ENCODE measurements around the gene POLH. TPM values are rescaled to one million over a fixed set of nuclear protein-coding genes. Genes with fewer than 3 reads are reported as not detected.
A peak's percentile ranks its signal among the peaks of the same experiment; 100 is the strongest.
"Not testable (repeated sequence)": the region's sequence is repeated elsewhere in the genome, so short reads cannot be mapped to it uniquely, and the experiment has no call there.

POLH gene
- 26.4 and 28.0 TPM in 2 replicates for total RNA-seq

GRCh38 chr6:43575772-43576551 is at the start of gene POLH, which contains the start of gene XPO5:
Gene POLH, plus strand, starts transcription at chr6:43576185. Its CDS starts 6,135 bp downstream, at chr6:43582320.
Gene XPO5, minus strand, starts transcription at chr6:43576038. Its CDS starts 174 bp downstream, at chr6:43575864.
- H3K36me3 ChIP-seq (ENCODE audit: insufficient read depth, low read length), result peaks cover 25% of the 10 kb centered on the region
- no peaks in the 10 kb centered on the region for H3K27me3 ChIP-seq (ENCODE audit: insufficient read depth, low read length)
- peaks cover 18% of the 10 kb centered on the region for H3K4me1 ChIP-seq (ENCODE audit: insufficient read depth, low read length)
- peak within 1 kb of the TSS; percentile 98 for H3K4me3 ChIP-seq (ENCODE audit: insufficient read depth, low read length)
- peaks cover 13% of the 10 kb centered on the region for H4K20me1 ChIP-seq (ENCODE audit: insufficient read depth, low read length)
- no peaks in the 10 kb centered on the region for H3K9me3 ChIP-seq (ENCODE audit: low read depth, low read length)
- H3K27ac ChIP-seq (ENCODE audit: low read depth, low read length), result peak within 1 kb of the TSS; percentile 71
- H2AFZ ChIP-seq (ENCODE audit: low read length), result peak within 1 kb of the TSS; percentile 97
- TF ChIP-seq CTCF (IDR thresholded peaks at IDR 0.05; ENCODE audit: extremely low read depth, low read depth, low read length), result no peak
- H3K79me2 ChIP-seq (ENCODE audit: insufficient read depth, low read length), result peaks cover 82% of the 10 kb centered on the region
- H3K4me2 ChIP-seq (ENCODE audit: insufficient read depth, low read length), result peak within 1 kb of the TSS; percentile 93
- DNase-seq (ENCODE audit: insufficient read length, low spot score, missing footprints), result peak; percentile 99

DNA sequence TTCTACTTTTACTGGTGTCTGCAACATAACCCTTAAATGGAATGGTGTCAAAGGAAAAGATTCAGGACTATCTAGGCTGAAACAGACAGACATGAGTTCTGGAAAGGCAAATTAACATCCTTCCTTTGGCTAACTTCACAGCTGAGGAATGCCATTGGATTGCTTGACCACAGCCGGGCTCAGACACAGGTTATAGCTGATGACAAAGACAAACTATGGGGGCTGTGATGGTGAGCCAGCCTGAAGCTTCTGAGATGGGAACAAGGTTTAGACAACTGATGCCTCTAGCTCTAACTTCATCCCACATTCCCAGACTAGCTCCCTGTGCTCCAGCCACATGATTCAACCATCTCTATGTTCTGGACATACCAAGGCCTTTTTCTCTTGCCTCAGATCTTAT is 43.8 kb upstream of the POLH start:
- DNase-seq (ENCODE audit: insufficient read length, low spot score, missing footprints), result no peak
- Histone ChIP-seq H3K9me3 (ENCODE audit: low read depth, low read length) (no peaks in the 10 kb centered on the region), H3K4me3 (ENCODE audit: insufficient read depth, low read length) (no peak overlapping the region), H4K20me1 (ENCODE audit: insufficient read depth, low read length) (no peaks in the 10 kb centered on the region), H3K4me2 (ENCODE audit: insufficient read depth, low read length) (no peak overlapping the region), H3K79me2 (ENCODE audit: insufficient read depth, low read length) (no peaks in the 10 kb centered on the region), H3K4me1 (ENCODE audit: insufficient read depth, low read length) (peaks cover 3% of the 10 kb centered on the region), H3K27ac (ENCODE audit: low read depth, low read length) (peak overlapping the region; percentile 52), H3K27me3 (ENCODE audit: insufficient read depth, low read length) (no peaks in the 10 kb centered on the region), H3K36me3 (ENCODE audit: insufficient read depth, low read length) (peaks cover 53% of the 10 kb centered on the region), H2AFZ (ENCODE audit: low read length) (no peak overlapping the region)
- TF ChIP-seq CTCF (IDR thresholded peaks at IDR 0.05; ENCODE audit: extremely low read depth, low read depth, low read length), result no peak

- H3K4me2 ChIP-seq (ENCODE audit: insufficient read depth, low read length); DNase-seq (ENCODE audit: insufficient read length, low spot score, missing footprints); H3K27me3 ChIP-seq (ENCODE audit: insufficient read depth, low read length); H3K4me3 ChIP-seq (ENCODE audit: insufficient read depth, low read length); H3K79me2 ChIP-seq (ENCODE audit: insufficient read depth, low read length); H4K20me1 ChIP-seq (ENCODE audit: insufficient read depth, low read length); H2AFZ ChIP-seq (ENCODE audit: low read length); H3K4me1 ChIP-seq (ENCODE audit: insufficient read depth, low read length); H3K27ac ChIP-seq (ENCODE audit: low read depth, low read length); H3K9me3 ChIP-seq (ENCODE audit: low read depth, low read length): not testable (repeated sequence)
- H3K36me3 ChIP-seq (ENCODE audit: insufficient read depth, low read length), result peaks cover 53% of the 10 kb centered on the region
These were observed 37.0 kb upstream of the POLH start for GRCh38 chr6:43538986-43539385.

- DNase-seq (ENCODE audit: insufficient read length, low spot score, missing footprints); H2AFZ ChIP-seq (ENCODE audit: low read length); H3K4me1 ChIP-seq (ENCODE audit: insufficient read depth, low read length); H3K9me3 ChIP-seq (ENCODE audit: low read depth, low read length); H3K27me3 ChIP-seq (ENCODE audit: insufficient read depth, low read length); H3K27ac ChIP-seq (ENCODE audit: low read depth, low read length); H3K4me3 ChIP-seq (ENCODE audit: insufficient read depth, low read length); H3K4me2 ChIP-seq (ENCODE audit: insufficient read depth, low read length); H4K20me1 ChIP-seq (ENCODE audit: insufficient read depth, low read length); H3K79me2 ChIP-seq (ENCODE audit: insufficient read depth, low read length): not testable (repeated sequence)
- peaks cover 53% of the 10 kb centered on the region for H3K36me3 ChIP-seq (ENCODE audit: insufficient read depth, low read length)
These were observed 36.6 kb upstream of the POLH start for GRCh38 chr6:43539409-43539808.

DNA sequence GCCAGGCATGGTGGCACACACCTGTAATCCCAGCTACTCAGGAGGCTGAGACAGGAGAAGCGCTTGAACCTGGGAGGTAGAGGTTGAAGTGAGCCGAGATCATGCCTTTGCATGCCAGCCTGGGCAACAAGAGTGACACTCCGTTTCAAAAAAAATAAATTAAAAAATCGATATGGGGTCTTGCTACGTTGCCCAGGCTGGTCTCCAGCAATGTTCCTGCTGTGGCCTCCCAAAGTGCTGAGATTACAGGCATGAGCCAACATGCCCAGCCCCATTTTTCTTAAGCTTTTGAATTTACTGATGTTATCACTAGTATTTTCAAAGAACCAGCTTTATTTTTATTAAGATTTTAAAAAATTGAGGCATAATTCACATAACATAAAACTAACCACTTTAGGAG is 35.5 kb upstream of the POLH start:
- no peak overlapping the region for H3K4me3 ChIP-seq (ENCODE audit: insufficient read depth, low read length)
- H3K27me3 ChIP-seq (ENCODE audit: insufficient read depth, low read length), result no peaks in the 10 kb centered on the region
- no peaks in the 10 kb centered on the region for H4K20me1 ChIP-seq (ENCODE audit: insufficient read depth, low read length)
- no peaks in the 10 kb centered on the region for H3K79me2 ChIP-seq (ENCODE audit: insufficient read depth, low read length)
- DNase-seq (ENCODE audit: insufficient read length, low spot score, missing footprints), result no peak
- H3K36me3 ChIP-seq (ENCODE audit: insufficient read depth, low read length), result peaks cover 58% of the 10 kb centered on the region
- H3K9me3 ChIP-seq (ENCODE audit: low read depth, low read length), result no peaks in the 10 kb centered on the region
- H3K4me2 ChIP-seq (ENCODE audit: insufficient read depth, low read length), result no peak overlapping the region
- H2AFZ ChIP-seq (ENCODE audit: low read length), result no peak overlapping the region
- TF ChIP-seq CTCF (IDR thresholded peaks at IDR 0.05; ENCODE audit: extremely low read depth, low read depth, low read length), result no peak
- no peaks in the 10 kb centered on the region for H3K4me1 ChIP-seq (ENCODE audit: insufficient read depth, low read length)
- no peak overlapping the region for H3K27ac ChIP-seq (ENCODE audit: low read depth, low read length)

All from osteoblast (primary cell).